Measurements from ENCODE around the gene CIAO2B.

- TF ChIP-seq POLR2A (IDR thresholded peaks at IDR 0.05) (no peak), CTCF (IDR thresholded peaks at IDR 0.05) (no peak)
Measured at GRCh38 chr16:66923866-66924265, 10.3 kb downstream of the CIAO2B start.

Measured in sigmoid colon (tissue), 3 donors.